ENCODE measurements around the gene NADK2. TPM values are rescaled to one million over a fixed set of nuclear protein-coding genes. Genes with fewer than 3 reads are reported as not detected.

NADK2 gene
- total RNA-seq, 2 donors from 2014 or later = 21.6 to 37.9 TPM

- Histone ChIP-seq H3K36me3 (no peaks in the 10 kb centered on the region), H3K4me3 (no peak overlapping the region), H3K27ac (no peak overlapping the region), H3K4me1 (replicated peaks) (peaks cover 4% of the 10 kb centered on the region), H3K9me3 (no peaks in the 10 kb centered on the region), H3K27me3 (replicated peaks; ENCODE audit: insufficient read depth) (no peaks in the 10 kb centered on the region)
- 42% methylated on average over 2 of the region's 2 CpGs for WGBS
- intact Hi-C loops (cut with DNase I) = no loop called here
- no peak for DNase-seq (ENCODE audit: low spot score)
- TF ChIP-seq POLR2AphosphoS5 (IDR thresholded peaks at IDR 0.05) (no peak), POLR2A (IDR thresholded peaks at IDR 0.05) (no peak), CTCF (IDR thresholded peaks at IDR 0.05) (no peak)
These were observed 60.0 kb downstream of the NADK2 start for GRCh38 chr5:36181774-36182173.

- DNase-seq (ENCODE audit: low spot score) = peak; percentile 63
- WGBS = 62% methylated on average over 2 of the region's 2 CpGs
- no peaks in the 10 kb centered on the region for H3K36me3 ChIP-seq
These were observed 61.0 kb downstream of the NADK2 start for GRCh38 chr5:36180556-36181350.

GRCh38 chr5:36179950-36180349 lies 61.8 kb downstream of the NADK2 start:
- Histone ChIP-seq H3K4me1 (replicated peaks) (peaks cover 4% of the 10 kb centered on the region), H3K27me3 (replicated peaks; ENCODE audit: insufficient read depth) (no peaks in the 10 kb centered on the region), H3K4me3 (no peak overlapping the region), H3K9me3 (no peaks in the 10 kb centered on the region), H3K36me3 (no peaks in the 10 kb centered on the region), H3K27ac (peak overlapping the region; percentile 26 to 29)
- intact Hi-C loops (cut with DNase I) = loop anchor here (5.0 kb wide), 2 partner anchors 122 to 217 kb away; partner anchors contain the start of gene RANBP3L
- TF ChIP-seq POLR2AphosphoS5 (IDR thresholded peaks at IDR 0.05) (no peak), POLR2A (IDR thresholded peaks at IDR 0.05) (no peak), CTCF (IDR thresholded peaks at IDR 0.05) (no peak)
- no peak for DNase-seq (ENCODE audit: low spot score)
- WGBS = 42% methylated on average over 4 of the region's 4 CpGs

More at GRCh38 chr5:36180556-36181350, 61.0 kb downstream of the NADK2 start:
- H3K4me3 ChIP-seq = no peak overlapping the region
- H3K4me1 ChIP-seq (replicated peaks) = peaks cover 4% of the 10 kb centered on the region
- peak overlapping the region; percentile 22 to 29 for H3K27ac ChIP-seq
- intact Hi-C loops (cut with DNase I) = no loop called here
- no peaks in the 10 kb centered on the region for H3K27me3 ChIP-seq (replicated peaks; ENCODE audit: insufficient read depth)
- H3K9me3 ChIP-seq = no peaks in the 10 kb centered on the region
- no peak for TF ChIP-seq CTCF (IDR thresholded peaks at IDR 0.05)
- TF ChIP-seq POLR2AphosphoS5 (IDR thresholded peaks at IDR 0.05) = peak; percentile 74

GRCh38 chr5:36178524-36178890 lies 63.2 kb downstream of the NADK2 start:
- Histone ChIP-seq H3K27me3 (replicated peaks; ENCODE audit: insufficient read depth) (no peaks in the 10 kb centered on the region), H3K4me1 (replicated peaks) (peaks cover 4% of the 10 kb centered on the region), H3K4me3 (no peak overlapping the region), H3K9me3 (no peaks in the 10 kb centered on the region), H3K27ac (no peak overlapping the region), H3K36me3 (no peaks in the 10 kb centered on the region)
- TF ChIP-seq CTCF (IDR thresholded peaks at IDR 0.05) (no peak), POLR2AphosphoS5 (IDR thresholded peaks at IDR 0.05) (no peak), POLR2A (IDR thresholded peaks at IDR 0.05) (no peak)
- intact Hi-C loops (cut with DNase I) = loop anchor here (5.0 kb wide), 2 partner anchors 124 to 219 kb away; partner anchors contain the start of gene RANBP3L
- no peak for DNase-seq (ENCODE audit: low spot score)
- 93% methylated on average over 3 of the region's 3 CpGs for WGBS
